Esophagus muscularis mucosa (tissue), 4 donors: ENCODE measurements around the gene MAP4K4.

Experiments
- EP300 ChIP-seq: sonication (generic); formaldehyde crosslinking; IDR thresholded peaks from one replicate; pipeline ENCODE4 v1.6.1; 2017; ENCODE audit warnings: antibody characterized with exemption
- POLR2A ChIP-seq: fragments of 450-650 bp; IDR thresholded peaks from one replicate; pipeline ENCODE4 v1.6.1; 2017; ENCODE audit warnings: antibody characterized with exemption, moderate library complexity, mild to moderate bottlenecking, low read depth
- POLR2AphosphoS5 ChIP-seq, 2 donors: sonication (generic); formaldehyde crosslinking; IDR thresholded peaks; one replicate each; pipeline ENCODE4 v1.6.1; 2017; ENCODE audit warnings: antibody characterized with exemption in 2 of 2
- TF ChIP-seq, protein P1 (sequence below), 3 experiments: fragments of 200-600 bp in 2 of 3; fragments of 450-650 bp in 1 of 3; sonication (generic) in 2 of 3; IDR thresholded peaks; one replicate each; pipeline ENCODE4 v1.5.1; 2017 to 2019; ENCODE audit warnings: antibody characterized with exemption in 3 of 3, mild to moderate bottlenecking in 2 of 3, moderate library complexity in 1 of 3

DNA sequence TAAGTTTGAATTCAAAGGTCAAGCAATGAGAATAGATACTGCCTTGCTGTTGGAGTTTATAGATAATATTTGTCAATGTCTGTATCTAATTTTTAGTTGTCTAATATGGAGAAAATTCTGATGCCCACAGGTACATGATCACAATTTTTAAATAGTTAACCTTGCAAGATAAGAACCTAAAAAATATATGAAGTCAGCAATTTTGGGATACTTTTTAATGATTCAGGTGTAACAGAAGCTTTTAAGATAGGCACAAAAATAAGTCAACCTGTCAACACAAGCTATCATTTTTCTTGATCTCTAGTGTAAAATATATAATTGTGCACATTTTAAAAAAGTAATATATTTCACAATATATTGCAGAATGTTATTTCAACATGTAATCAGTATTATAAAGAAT is 201.8 kb downstream of the MAP4K4 start:
- TF ChIP-seq, protein P1, sequence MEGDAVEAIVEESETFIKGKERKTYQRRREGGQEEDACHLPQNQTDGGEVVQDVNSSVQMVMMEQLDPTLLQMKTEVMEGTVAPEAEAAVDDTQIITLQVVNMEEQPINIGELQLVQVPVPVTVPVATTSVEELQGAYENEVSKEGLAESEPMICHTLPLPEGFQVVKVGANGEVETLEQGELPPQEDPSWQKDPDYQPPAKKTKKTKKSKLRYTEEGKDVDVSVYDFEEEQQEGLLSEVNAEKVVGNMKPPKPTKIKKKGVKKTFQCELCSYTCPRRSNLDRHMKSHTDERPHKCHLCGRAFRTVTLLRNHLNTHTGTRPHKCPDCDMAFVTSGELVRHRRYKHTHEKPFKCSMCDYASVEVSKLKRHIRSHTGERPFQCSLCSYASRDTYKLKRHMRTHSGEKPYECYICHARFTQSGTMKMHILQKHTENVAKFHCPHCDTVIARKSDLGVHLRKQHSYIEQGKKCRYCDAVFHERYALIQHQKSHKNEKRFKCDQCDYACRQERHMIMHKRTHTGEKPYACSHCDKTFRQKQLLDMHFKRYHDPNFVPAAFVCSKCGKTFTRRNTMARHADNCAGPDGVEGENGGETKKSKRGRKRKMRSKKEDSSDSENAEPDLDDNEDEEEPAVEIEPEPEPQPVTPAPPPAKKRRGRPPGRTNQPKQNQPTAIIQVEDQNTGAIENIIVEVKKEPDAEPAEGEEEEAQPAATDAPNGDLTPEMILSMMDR (IDR thresholded peaks at IDR 0.05), result no peak
- TF ChIP-seq POLR2AphosphoS5 (IDR thresholded peaks at IDR 0.05) (no peak), EP300 (no peak), POLR2A (no peak)
